Mucosa of rectum (tissue), 2 donors: ENCODE results near the gene SH3PXD2B.

Experiments
- H3K27ac ChIP-seq, 2 donors: one replicate each; pipeline ENCODE4 v1.7.0; 2013; ENCODE audit warnings: inconsistent platforms in 2 of 2, low read depth in 2 of 2, low read length in 2 of 2
- H3K27me3 ChIP-seq, 2 donors: one replicate each; pipeline ENCODE4 v1.7.0; 2013; ENCODE audit warnings: low read length in 2 of 2; ENCODE audit not compliant: control insufficient read depth in 2 of 2, insufficient read depth in 2 of 2
- H3K36me3 ChIP-seq, 2 donors: one replicate each; pipeline ENCODE4 v1.7.0; 2013; ENCODE audit warnings: low read length in 2 of 2; ENCODE audit not compliant: control insufficient read depth in 2 of 2, insufficient read depth in 2 of 2
- H3K4me1 ChIP-seq, 2 donors: one replicate each; pipeline ENCODE4 v1.7.0; 2013; ENCODE audit warnings: low read length in 2 of 2, mild to moderate bottlenecking in 1 of 2; ENCODE audit not compliant: control insufficient read depth in 2 of 2, insufficient read depth in 2 of 2
- H3K4me3 ChIP-seq, 2 donors: one replicate each; pipeline ENCODE4 v1.7.0; 2013; ENCODE audit warnings: low read length in 2 of 2
- H3K9ac ChIP-seq, 2 donors: one replicate each; pipeline ENCODE4 v1.7.0; 2013; ENCODE audit warnings: low read length in 2 of 2, low read depth in 1 of 2, mild to moderate bottlenecking in 1 of 2
- H3K9me3 ChIP-seq, 2 donors: one replicate each; pipeline ENCODE4 v1.7.0; 2013; ENCODE audit warnings: low read length in 2 of 2; ENCODE audit not compliant: control insufficient read depth in 2 of 2
- donor health status: healthy.
- donor health status: Normal muscosa, but diverticular disease.

The SH3PXD2B gene

GRCh38 chr5:172437445-172438318, 16.6 kb downstream of the SH3PXD2B start:
- Histone ChIP-seq H3K27me3 (no peaks in the 10 kb centered on the region), H3K9ac (no peak overlapping the region), H3K4me3 (no peak overlapping the region), H3K4me1 (peaks cover 0 to 4% of the 10 kb centered on the region in 2 donors), H3K36me3 (no peaks in the 10 kb centered on the region), H3K9me3 (no peaks in the 10 kb centered on the region), H3K27ac (no peak overlapping the region)

GRCh38 chr5:172436879-172437369, 17.4 kb downstream of the SH3PXD2B start:
- Histone ChIP-seq H3K4me3 (no peak overlapping the region), H3K4me1 (peaks cover 0 to 4% of the 10 kb centered on the region in 2 donors), H3K9me3 (no peaks in the 10 kb centered on the region), H3K36me3 (peaks cover 0 to 3% of the 10 kb centered on the region in 2 donors), H3K27me3 (no peaks in the 10 kb centered on the region), H3K27ac (no peak overlapping the region), H3K9ac (no peak overlapping the region)

GRCh38 chr5:172436078-172436878, 18.0 kb downstream of the SH3PXD2B start:
- Histone ChIP-seq H3K9ac (no peak overlapping the region), H3K4me1 (peaks cover 0 to 4% of the 10 kb centered on the region in 2 donors), H3K27me3 (no peaks in the 10 kb centered on the region), H3K36me3 (peaks cover 0 to 3% of the 10 kb centered on the region in 2 donors), H3K9me3 (no peaks in the 10 kb centered on the region), H3K27ac (no peak overlapping the region), H3K4me3 (no peak overlapping the region)

GRCh38 chr5:172435362-172436077, 18.8 kb downstream of the SH3PXD2B start:
- Histone ChIP-seq H3K9me3 (no peaks in the 10 kb centered on the region), H3K27ac (no peak overlapping the region), H3K4me3 (no peak overlapping the region), H3K9ac (no peak overlapping the region), H3K27me3 (no peaks in the 10 kb centered on the region), H3K36me3 (peaks cover 0 to 3% of the 10 kb centered on the region in 2 donors), H3K4me1 (peaks cover 0 to 4% of the 10 kb centered on the region in 2 donors)

GRCh38 chr5:172434251-172434650, 20.1 kb downstream of the SH3PXD2B start:
- H3K4me1 ChIP-seq: peaks cover 4 to 6% of the 10 kb centered on the region in 2 donors
- H3K4me3 ChIP-seq: no peak overlapping the region
- no peak overlapping the region for H3K27ac ChIP-seq
- H3K36me3 ChIP-seq: peaks cover 0 to 3% of the 10 kb centered on the region in 2 donors
- H3K9me3 ChIP-seq: no peaks in the 10 kb centered on the region
- H3K27me3 ChIP-seq: no peaks in the 10 kb centered on the region
- no peak overlapping the region for H3K9ac ChIP-seq

- Histone ChIP-seq H3K9me3 (no peaks in the 10 kb centered on the region), H3K9ac (no peak overlapping the region), H3K27me3 (no peaks in the 10 kb centered on the region), H3K27ac (no peak overlapping the region), H3K4me3 (no peak overlapping the region), H3K36me3 (peaks cover 0 to 3% of the 10 kb centered on the region in 2 donors), H3K4me1 (peaks cover 4 to 6% of the 10 kb centered on the region in 2 donors)
Measured at GRCh38 chr5:172433513-172433912, 20.8 kb downstream of the SH3PXD2B start.

- Histone ChIP-seq H3K9ac (no peak overlapping the region), H3K27me3 (no peaks in the 10 kb centered on the region), H3K9me3 (no peaks in the 10 kb centered on the region), H3K4me3 (no peak overlapping the region), H3K27ac (no peak overlapping the region), H3K36me3 (peaks cover 0 to 3% of the 10 kb centered on the region in 2 donors), H3K4me1 (peaks cover 4 to 6% of the 10 kb centered on the region in 2 donors)
Measured at GRCh38 chr5:172433071-172433470, 21.3 kb downstream of the SH3PXD2B start.

- Histone ChIP-seq H3K4me1 (peaks cover 7 to 10% of the 10 kb centered on the region in 2 donors), H3K27ac (peak overlapping the region; percentile 25 to 72), H3K36me3 (peaks cover 0 to 3% of the 10 kb centered on the region in 2 donors), H3K9me3 (no peaks in the 10 kb centered on the region), H3K4me3 (no peak overlapping the region), H3K9ac (no peak overlapping the region), H3K27me3 (no peaks in the 10 kb centered on the region)
Measured at GRCh38 chr5:172430354-172430753, 24.0 kb downstream of the SH3PXD2B start.

GRCh38 chr5:172429201-172429940, 25.0 kb downstream of the SH3PXD2B start:
- H3K4me1 ChIP-seq: peaks cover 7 to 14% of the 10 kb centered on the region in 2 donors
- peak overlapping the region in 1 of 2 donors; percentile 9 for H3K9ac ChIP-seq
- H3K9me3 ChIP-seq: no peaks in the 10 kb centered on the region
- no peaks in the 10 kb centered on the region for H3K27me3 ChIP-seq
- no peak overlapping the region for H3K4me3 ChIP-seq
- H3K27ac ChIP-seq: peak overlapping the region; percentile 72 to 75
- H3K36me3 ChIP-seq: peaks cover 0 to 3% of the 10 kb centered on the region in 2 donors
